HEK293T (cell line): ENCODE measurements around the gene CPEB4.

Experiments
- ARNT ChIP-seq: fragments of 450-650 bp; IDR thresholded peaks from 2 replicates; pipeline ENCODE4 v1.6.1; 2017; ENCODE audit warnings: mild to moderate bottlenecking
- CTBP1 ChIP-seq: fragments of 450-650 bp; IDR thresholded peaks from 2 replicates; pipeline ENCODE4 v1.6.1; 2016; ENCODE audit warnings: borderline replicate concordance
- ELF4 ChIP-seq: fragments of 450-650 bp; IDR thresholded peaks from 2 replicates; pipeline ENCODE4 v1.6.1; 2017; ENCODE audit warnings: antibody characterized with exemption
- FOXA1 ChIP-seq: fragments of 450-650 bp; IDR thresholded peaks from 2 replicates; pipeline ENCODE4 v1.6.1; 2016; ENCODE audit warnings: mild to moderate bottlenecking
- HDGF ChIP-seq: fragments of 450-650 bp; IDR thresholded peaks from 2 replicates; pipeline ENCODE4 v1.6.1; 2017; ENCODE audit warnings: antibody characterized with exemption, borderline replicate concordance
- L3MBTL2 ChIP-seq: fragments of 450-650 bp; conservative IDR thresholded peaks from 2 replicates; pipeline ENCODE4 v1.6.1; 2016; ENCODE audit warnings: mild to moderate bottlenecking
- SP1 ChIP-seq: fragments of 450-650 bp; IDR thresholded peaks from 2 replicates; pipeline ENCODE4 v1.6.1; 2017
- TARDBP ChIP-seq: fragments of 450-650 bp; IDR thresholded peaks from 2 replicates; pipeline ENCODE4 v1.6.1; 2016
- ZNF384 ChIP-seq: fragments of 450-650 bp; IDR thresholded peaks from 2 replicates; pipeline ENCODE4 v1.6.1; 2016

GRCh38 chr5:173944511-173944910 is 56.4 kb downstream of the CPEB4 start:
- TF ChIP-seq HDGF (no peak), CTBP1 (no peak), SP1 (no peak), ARNT (no peak), ZNF384 (no peak), L3MBTL2 (no peak), TARDBP (no peak), FOXA1 (no peak), ELF4 (no peak)
